Mucosa of rectum (tissue), 2 donors: Measurements from ENCODE around the gene NKIRAS1.
"Not testable (repeated sequence)": the region's sequence is repeated elsewhere in the genome, so short reads cannot be mapped to it uniquely, and the experiment has no call there.

Experiments used
- H3K27ac ChIP-seq, 2 donors: one replicate each; pipeline ENCODE4 v1.7.0; 2013; ENCODE audit warnings: inconsistent platforms in 2 of 2, low read depth in 2 of 2, low read length in 2 of 2
- H3K27me3 ChIP-seq, 2 donors: one replicate each; pipeline ENCODE4 v1.7.0; 2013; ENCODE audit warnings: low read length in 2 of 2; ENCODE audit not compliant: control insufficient read depth in 2 of 2, insufficient read depth in 2 of 2
- H3K36me3 ChIP-seq, 2 donors: one replicate each; pipeline ENCODE4 v1.7.0; 2013; ENCODE audit warnings: low read length in 2 of 2; ENCODE audit not compliant: control insufficient read depth in 2 of 2, insufficient read depth in 2 of 2
- H3K4me1 ChIP-seq, 2 donors: one replicate each; pipeline ENCODE4 v1.7.0; 2013; ENCODE audit warnings: low read length in 2 of 2, mild to moderate bottlenecking in 1 of 2; ENCODE audit not compliant: control insufficient read depth in 2 of 2, insufficient read depth in 2 of 2
- H3K4me3 ChIP-seq, 2 donors: one replicate each; pipeline ENCODE4 v1.7.0; 2013; ENCODE audit warnings: low read length in 2 of 2
- H3K9ac ChIP-seq, 2 donors: one replicate each; pipeline ENCODE4 v1.7.0; 2013; ENCODE audit warnings: low read length in 2 of 2, low read depth in 1 of 2, mild to moderate bottlenecking in 1 of 2
- H3K9me3 ChIP-seq, 2 donors: one replicate each; pipeline ENCODE4 v1.7.0; 2013; ENCODE audit warnings: low read length in 2 of 2; ENCODE audit not compliant: control insufficient read depth in 2 of 2
- donor health status: healthy.
- donor health status: Normal muscosa, but diverticular disease.

The NKIRAS1 gene

DNA sequence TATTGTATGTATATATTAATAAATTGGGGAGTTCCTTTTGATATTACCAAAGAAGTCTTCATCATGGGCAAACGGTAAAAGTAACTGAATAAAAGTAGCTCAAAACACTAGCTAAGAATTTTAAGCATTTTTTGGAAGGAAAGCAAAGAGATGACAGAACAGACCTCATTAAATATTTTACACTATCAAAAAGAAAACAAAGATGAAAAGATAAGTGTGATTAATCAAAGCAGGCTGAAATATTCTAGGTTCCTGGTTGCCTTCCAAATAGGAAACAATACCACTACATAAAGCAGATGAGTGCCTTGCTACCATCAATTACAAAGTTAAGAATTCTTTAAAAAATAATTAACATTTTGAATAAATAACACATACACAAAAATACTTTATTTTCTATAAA lies 3.6 kb downstream of the NKIRAS1 start:
- H3K4me1 ChIP-seq: peaks cover 6 to 8% of the 10 kb centered on the region in 2 donors
- no peak overlapping the region for H3K9ac ChIP-seq
- H3K9me3 ChIP-seq: no peaks in the 10 kb centered on the region

GRCh38 chr3:23912335-23912734 lies 4.5 kb downstream of the NKIRAS1 start:
- not testable (repeated sequence) for H3K4me1 ChIP-seq, H3K27ac ChIP-seq, H3K4me3 ChIP-seq, H3K9ac ChIP-seq, H3K27me3 ChIP-seq, H3K9me3 ChIP-seq, H3K36me3 ChIP-seq

More for the DNA sequence above, 3.6 kb downstream of the NKIRAS1 start:
- Histone ChIP-seq H3K4me3 (no peak overlapping the region), H3K36me3 (peaks cover 0 to 4% of the 10 kb centered on the region in 2 donors), H3K27me3 (no peaks in the 10 kb centered on the region), H3K27ac (no peak overlapping the region)

GRCh38 chr3:23911397-23911796 lies 5.4 kb downstream of the NKIRAS1 start:
- Histone ChIP-seq H3K4me3 (no peak overlapping the region), H3K9ac (no peak overlapping the region), H3K9me3 (no peaks in the 10 kb centered on the region), H3K36me3 (peaks cover 0 to 3% of the 10 kb centered on the region in 2 donors), H3K27me3 (no peaks in the 10 kb centered on the region), H3K27ac (no peak overlapping the region), H3K4me1 (peaks cover 6 to 8% of the 10 kb centered on the region in 2 donors)

- Histone ChIP-seq H3K27me3 (no peaks in the 10 kb centered on the region), H3K9me3 (no peaks in the 10 kb centered on the region), H3K9ac (no peak overlapping the region), H3K36me3 (peaks cover 0 to 3% of the 10 kb centered on the region in 2 donors), H3K4me1 (no peaks in the 10 kb centered on the region), H3K27ac (no peak overlapping the region), H3K4me3 (no peak overlapping the region)
These were observed 7.4 kb downstream of the NKIRAS1 start for GRCh38 chr3:23909341-23909740.

GRCh38 chr3:23904545-23904944 lies 12.2 kb downstream of the NKIRAS1 start:
- Histone ChIP-seq H3K9ac (no peak overlapping the region), H3K27me3 (no peaks in the 10 kb centered on the region), H3K4me1 (no peaks in the 10 kb centered on the region), H3K27ac (no peak overlapping the region), H3K36me3 (peaks cover 1 to 7% of the 10 kb centered on the region in 2 donors), H3K9me3 (no peaks in the 10 kb centered on the region), H3K4me3 (no peak overlapping the region)

DNA sequence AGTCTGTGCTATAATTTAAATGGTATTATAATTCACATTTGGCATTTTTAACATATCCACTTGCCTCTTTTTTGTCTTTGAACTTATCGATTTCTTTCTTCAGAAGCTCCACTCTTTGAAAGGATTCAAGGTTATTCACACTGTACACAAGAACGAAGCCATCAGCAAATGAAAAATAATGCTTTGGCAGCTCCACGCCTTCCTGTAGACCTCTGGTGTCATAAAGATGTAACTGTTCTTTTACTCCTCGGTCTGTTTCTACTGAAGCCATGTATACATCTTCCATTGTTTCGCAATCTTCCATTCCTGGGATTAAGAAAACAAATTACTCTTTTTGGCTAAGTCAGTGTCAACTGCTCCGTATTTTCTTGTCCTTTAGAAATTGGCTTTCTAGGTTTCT lies 16.0 kb downstream of the NKIRAS1 start:
- peaks cover 3 to 9% of the 10 kb centered on the region in 2 donors for H3K36me3 ChIP-seq
- no peak overlapping the region for H3K4me3 ChIP-seq

DNA sequence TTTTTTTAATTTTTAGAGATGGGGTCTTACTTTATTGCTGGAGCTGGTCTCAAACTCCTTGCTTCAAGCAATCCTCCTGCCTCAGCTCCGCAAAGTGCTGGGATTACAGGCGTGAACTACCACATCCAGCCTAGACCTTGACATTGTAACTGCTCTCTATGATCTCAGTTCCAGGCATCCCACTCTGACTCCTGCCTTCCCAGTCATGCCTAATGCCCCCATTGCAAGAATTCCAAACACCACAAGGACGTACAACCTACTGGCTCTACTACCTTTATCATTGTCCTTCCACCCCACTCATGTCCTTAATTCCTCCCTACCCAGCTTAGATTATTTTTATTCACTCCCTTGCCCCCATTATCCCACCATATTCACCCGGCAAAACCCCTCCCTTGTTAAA lies 21.6 kb downstream of the NKIRAS1 start:
- Histone ChIP-seq H3K36me3 (peaks cover 23 to 27% of the 10 kb centered on the region in 2 donors), H3K9me3 (no peaks in the 10 kb centered on the region), H3K27me3 (no peaks in the 10 kb centered on the region), H3K4me3 (no peak overlapping the region), H3K27ac (no peak overlapping the region), H3K9ac (no peak overlapping the region), H3K4me1 (peaks cover 0 to 3% of the 10 kb centered on the region in 2 donors)

More for the DNA sequence above, 16.0 kb downstream of the NKIRAS1 start:
- Histone ChIP-seq H3K27me3 (no peaks in the 10 kb centered on the region), H3K9me3 (no peaks in the 10 kb centered on the region), H3K4me1 (no peaks in the 10 kb centered on the region), H3K9ac (no peak overlapping the region), H3K27ac (no peak overlapping the region)

DNA sequence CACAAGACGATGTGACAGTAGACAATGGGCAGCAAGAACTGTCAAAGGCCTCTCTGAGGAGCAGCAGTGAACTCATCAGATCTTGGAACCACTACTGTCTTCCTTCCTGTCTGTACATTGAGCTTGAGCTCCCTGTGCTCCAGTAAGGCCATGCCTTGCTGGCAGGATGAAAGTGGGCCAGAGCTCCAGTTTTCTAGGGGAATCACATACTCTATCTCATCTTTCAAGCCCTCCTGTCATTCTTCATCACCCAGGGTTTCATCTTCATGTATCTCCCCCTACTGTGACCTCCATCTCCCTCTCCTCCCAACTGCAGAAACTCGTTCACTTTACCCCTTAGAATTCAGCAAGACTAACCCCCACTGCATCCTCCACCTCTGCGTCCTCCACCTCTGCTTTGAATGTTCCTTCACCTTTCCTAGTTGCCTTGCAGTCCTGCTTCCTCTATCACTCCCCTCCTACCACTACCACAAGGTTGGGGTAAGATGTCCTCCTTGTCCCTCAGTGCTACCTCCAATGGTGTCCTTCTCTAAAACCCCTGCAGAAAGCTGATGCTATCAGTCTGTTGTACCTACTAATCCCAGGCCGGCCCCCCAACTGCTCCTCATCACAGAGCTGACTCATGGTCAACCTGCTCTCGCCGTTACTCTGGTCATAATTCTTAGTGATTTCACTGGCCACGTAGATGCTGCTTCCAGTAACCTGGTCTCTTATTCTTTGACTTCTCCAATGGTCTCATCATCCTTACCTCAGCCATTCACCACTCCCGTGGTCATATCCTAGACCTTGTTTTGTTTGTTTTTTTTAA lies 22.3 kb downstream of the NKIRAS1 start:
- Histone ChIP-seq H3K36me3 (peaks cover 25 to 29% of the 10 kb centered on the region in 2 donors), H3K9me3 (no peaks in the 10 kb centered on the region)

DNA sequence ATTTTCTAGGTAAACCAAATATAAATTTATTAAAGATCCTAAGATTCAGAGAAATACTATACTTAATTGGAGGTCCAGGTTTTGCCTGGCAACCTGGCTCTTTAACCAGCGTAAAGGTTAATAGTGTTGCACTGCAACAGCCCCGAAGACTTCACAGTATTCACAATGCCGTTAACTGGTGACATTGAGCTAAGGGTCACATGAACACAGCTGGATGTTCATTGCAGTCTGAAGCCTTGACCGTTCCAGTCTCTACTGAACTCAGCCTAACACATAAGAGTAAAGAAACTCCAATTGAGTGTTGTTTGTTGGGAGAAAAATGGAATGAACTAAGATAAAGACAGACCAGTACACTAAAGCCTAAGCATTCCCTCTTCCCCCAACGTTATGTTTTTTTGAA lies 26.8 kb downstream of the NKIRAS1 start:
- H3K36me3 ChIP-seq: peaks cover 20 to 28% of the 10 kb centered on the region in 2 donors
- no peak overlapping the region for H3K4me3 ChIP-seq
- no peak overlapping the region for H3K27ac ChIP-seq

More for the DNA sequence above, 22.3 kb downstream of the NKIRAS1 start:
- Histone ChIP-seq H3K27me3 (no peaks in the 10 kb centered on the region), H3K4me3 (no peak overlapping the region), H3K9ac (no peak overlapping the region), H3K4me1 (peaks cover 0 to 3% of the 10 kb centered on the region in 2 donors), H3K27ac (no peak overlapping the region)

DNA sequence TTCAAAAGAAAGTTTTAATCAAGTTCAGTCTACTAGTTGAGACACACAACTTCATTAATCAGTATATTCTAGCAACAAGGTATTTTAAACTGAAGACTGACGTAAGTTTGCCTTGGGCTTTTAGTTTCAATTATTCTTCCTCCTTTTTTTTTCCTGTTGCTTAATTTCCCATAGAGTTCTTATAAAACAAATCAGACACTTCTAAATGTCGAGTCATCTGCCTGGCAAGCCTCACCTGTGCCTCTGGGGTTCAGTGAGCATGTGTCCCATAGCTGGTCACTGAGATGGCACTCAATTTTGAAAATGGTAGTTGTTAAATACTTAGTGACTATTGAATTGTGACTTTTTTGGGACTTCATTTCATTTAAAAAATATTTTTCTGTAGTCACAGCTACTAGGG lies 27.4 kb downstream of the NKIRAS1 start:
- H3K9ac ChIP-seq: no peak overlapping the region
- no peaks in the 10 kb centered on the region for H3K27me3 ChIP-seq
- no peak overlapping the region for H3K27ac ChIP-seq
- H3K36me3 ChIP-seq: peaks cover 20 to 28% of the 10 kb centered on the region in 2 donors
- no peak overlapping the region for H3K4me3 ChIP-seq
- peaks cover 0 to 3% of the 10 kb centered on the region in 2 donors for H3K4me1 ChIP-seq
- H3K9me3 ChIP-seq: no peaks in the 10 kb centered on the region

More for the DNA sequence above, 26.8 kb downstream of the NKIRAS1 start:
- Histone ChIP-seq H3K4me1 (peaks cover 0 to 3% of the 10 kb centered on the region in 2 donors), H3K9ac (no peak overlapping the region), H3K9me3 (no peaks in the 10 kb centered on the region), H3K27me3 (no peaks in the 10 kb centered on the region)
